HG02938 (cell line): Measurements from ENCODE around the gene PITPNM3.
"Not testable (repeated sequence)": the region's sequence is repeated elsewhere in the genome, so short reads cannot be mapped to it uniquely, and the experiment has no call there.

ENCODE experiments used
- ATAC-seq: cut with Tn5 transposase; IDR thresholded peaks from one replicate; pipeline ENCODE4 v1.9.1; 2021; ENCODE audit warnings: mild to moderate bottlenecking, moderate library complexity; ENCODE audit not compliant: unreplicated experiment

Gene PITPNM3

DNA sequence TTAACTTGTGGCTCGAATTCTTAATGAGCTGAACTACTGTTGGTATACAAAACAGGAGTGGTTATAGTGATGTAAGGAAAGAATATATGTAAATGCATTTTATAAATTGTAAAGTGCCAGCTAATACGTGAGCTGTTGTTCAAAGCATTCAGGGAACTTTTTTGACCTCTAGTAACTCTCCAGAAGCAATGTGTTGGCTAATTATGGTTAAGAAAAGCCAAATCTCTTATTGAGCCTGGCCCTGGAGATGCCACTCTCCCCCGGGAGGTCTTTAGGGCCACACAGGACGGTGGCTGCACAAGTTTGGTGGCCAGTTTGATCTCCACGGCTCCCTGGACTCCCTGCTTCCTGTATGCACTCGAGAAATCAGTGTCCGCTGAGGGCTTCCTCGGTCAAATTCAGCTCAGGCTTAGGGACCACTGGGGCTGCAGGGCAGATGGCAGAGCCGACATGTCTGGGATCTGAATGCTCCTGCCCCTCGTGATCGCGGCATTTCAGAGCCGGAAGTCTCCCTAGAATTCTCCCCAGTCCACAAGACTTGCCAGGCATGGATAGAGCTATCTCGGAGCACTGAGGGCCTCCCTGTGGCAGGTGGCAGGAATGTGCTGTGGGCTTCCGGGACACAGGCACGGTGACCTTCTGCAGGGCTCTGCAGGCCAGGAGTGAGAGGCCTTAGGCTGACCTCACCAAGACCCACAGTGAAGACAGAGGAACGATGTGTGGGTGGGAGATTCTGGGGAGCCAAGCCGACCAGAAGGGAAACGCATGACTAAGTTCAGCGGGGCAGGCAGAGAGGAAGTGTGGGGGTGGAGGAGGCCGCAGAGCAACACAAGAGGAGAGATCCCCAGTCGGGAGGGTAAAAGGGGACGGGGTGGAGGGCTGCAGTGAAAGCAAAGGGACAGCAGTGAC, 18.6 kb upstream of the PITPNM3 start:
- ATAC-seq = no peak

DNA sequence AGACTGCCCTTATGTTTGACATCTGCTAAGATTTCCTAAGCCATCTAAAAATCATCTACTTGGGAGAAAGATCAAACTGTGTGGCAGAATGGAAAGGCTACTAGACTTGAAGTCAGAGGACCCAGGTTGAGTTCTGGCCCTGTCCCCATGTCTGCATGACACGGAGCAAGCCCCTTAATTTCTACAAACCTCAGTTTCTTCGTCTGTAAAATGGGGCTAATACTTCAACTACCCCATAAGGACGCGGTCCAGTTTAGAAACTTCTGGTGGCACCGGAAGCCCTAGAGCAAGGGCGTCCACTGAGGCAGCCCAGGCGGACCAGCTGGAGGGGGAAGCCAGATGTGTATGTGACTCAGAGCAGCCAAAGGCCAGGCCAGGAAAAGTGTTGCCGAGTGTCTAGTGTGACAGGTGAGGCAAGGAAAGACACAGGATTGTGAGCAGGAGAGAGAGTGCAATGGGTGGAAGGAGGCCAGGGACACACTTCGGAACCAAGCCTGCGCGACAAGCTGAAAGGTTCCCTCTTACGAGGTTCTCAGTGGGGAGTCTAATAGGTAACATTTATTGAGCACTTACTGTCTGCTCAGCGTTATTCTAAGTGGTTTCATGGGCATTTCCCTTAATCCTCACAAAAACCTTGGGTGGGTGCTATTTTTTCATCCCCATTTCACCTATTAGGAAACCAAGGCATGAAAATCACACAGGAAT, 17.8 kb upstream of the PITPNM3 start:
- ATAC-seq = no peak

DNA sequence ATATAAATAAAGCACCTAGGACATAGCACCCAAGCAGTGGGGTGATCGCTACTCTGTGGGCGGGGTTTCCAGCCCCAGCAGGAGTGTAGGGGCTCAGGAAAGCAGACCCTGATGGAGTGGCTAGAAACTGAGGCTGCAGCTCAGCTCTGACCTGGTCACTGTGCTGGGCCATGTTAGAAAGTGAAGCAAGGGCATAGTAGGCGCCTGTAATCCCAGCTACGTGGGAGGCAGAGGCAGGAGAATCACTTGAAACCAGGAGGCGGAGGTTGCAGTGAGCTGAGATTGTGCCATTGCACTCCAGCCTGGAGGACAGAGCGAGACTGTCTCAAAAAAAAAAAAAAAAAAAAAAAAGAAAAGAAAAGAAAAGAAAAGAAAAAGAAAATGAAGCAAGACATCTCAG, 17.1 kb upstream of the PITPNM3 start:
- not testable (repeated sequence) for ATAC-seq

DNA sequence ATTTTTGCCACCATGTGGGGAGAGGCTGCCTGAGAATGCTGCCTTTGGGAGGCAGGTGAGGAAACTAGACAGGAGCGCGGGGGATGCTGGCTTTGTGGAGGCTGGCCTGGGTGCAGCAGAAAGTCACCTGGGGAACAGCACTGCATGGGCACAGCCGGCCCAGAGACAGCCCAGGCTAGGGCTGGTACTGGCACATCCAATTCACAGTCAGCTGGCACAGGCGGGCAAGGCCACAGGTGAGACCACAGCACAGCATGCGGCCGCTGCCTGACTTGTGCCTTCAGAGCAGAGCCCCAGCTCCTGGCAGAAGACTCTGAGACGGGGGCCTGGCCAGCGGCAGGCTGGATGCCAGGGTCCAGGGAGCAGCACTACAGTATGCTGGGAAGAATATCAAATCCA, 16.6 kb upstream of the PITPNM3 start:
- ATAC-seq = no peak

DNA sequence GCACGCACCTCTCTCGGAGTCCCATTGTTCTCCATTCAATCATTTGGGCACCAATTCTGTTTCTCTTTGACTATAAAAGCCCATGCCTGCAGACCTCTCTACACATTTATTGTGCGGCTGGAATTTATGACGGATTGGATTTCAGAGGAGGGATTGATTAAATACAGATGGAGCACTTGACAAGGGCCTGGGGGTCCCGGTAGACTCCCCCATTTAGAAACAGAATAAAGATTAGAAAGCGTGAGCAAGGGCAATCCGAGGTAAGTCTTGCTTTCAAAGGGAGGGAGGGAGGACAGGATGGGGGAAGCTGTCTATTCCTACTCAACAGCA, 15.1 kb upstream of the PITPNM3 start:
- no peak for ATAC-seq

DNA sequence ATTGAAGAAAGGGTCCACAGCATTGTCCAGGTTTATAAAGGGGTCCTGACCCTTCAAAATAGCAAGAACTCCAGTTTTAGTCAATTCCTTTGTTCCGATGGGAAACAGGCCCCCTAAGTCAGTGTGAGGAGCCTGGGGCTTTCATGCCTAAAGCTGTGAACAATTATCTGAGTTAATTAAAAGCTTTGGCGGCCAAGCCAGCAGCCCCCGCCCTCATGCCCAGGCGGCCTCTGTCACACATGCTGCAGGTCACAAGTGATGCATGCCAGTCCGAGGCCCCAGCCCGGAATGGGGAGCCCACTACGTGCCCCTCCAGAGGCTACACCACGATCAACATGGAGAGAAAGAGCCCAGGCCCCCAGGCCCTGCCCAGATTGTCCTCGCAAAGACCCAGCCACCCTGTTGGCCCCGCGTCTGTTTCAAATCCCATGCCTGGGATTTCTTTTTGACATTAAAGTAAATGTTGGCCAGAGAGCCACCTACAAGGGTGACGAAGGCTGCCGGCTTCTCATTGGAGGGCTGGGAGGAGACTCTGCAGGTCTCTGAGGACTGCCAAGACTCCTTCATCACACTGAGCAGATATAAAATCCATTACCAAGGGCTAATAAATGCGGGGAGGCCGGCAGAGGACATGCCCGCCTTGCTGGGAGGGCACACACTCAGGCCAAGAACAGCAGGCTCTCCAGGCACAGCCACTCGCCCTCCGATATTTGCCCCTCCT, 14.5 kb upstream of the PITPNM3 start:
- ATAC-seq = no peak

DNA sequence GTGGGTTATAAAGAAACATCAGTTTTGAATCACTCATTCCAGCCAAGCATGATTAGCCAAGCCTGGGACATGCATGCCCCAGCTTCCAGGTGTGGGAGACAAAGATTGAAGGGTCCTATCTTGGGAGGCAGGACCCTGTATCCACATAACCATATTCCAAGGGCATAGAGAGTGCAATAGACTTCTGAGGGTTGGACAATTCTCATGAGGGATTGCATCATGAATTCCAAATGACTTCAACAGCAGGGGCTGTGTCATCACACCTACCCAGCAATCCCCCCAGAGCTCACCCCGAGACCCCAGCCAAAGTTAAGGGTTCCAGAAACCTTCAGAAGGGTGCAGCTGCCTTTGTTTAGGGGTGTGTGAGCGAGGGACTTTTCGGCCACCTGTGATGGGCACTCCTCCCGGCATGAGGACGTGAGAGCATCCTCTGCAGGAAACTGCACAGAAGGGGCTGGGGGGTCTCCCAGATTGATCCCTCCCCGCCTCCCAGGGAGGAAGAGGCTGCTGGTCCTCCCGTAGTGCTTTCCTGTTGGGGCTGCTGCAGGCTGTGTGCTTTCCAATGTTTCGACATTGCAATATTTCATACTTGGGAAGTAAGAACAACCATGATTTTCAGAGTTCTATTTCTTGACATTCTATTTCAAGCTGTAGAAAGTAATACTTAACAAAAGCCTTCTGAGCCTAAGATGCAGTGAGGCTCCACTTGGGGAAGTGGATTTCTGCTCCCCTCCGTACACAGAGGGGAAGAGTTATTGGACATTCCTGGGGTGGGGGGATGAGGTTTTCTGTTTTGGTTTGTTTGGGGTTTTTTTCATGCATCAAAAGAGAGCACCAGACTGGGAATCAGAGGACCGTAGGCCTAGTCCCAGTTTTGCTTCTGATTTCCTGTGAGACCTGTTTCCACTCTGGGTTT, 13.3 kb upstream of the PITPNM3 start:
- ATAC-seq = no peak

DNA sequence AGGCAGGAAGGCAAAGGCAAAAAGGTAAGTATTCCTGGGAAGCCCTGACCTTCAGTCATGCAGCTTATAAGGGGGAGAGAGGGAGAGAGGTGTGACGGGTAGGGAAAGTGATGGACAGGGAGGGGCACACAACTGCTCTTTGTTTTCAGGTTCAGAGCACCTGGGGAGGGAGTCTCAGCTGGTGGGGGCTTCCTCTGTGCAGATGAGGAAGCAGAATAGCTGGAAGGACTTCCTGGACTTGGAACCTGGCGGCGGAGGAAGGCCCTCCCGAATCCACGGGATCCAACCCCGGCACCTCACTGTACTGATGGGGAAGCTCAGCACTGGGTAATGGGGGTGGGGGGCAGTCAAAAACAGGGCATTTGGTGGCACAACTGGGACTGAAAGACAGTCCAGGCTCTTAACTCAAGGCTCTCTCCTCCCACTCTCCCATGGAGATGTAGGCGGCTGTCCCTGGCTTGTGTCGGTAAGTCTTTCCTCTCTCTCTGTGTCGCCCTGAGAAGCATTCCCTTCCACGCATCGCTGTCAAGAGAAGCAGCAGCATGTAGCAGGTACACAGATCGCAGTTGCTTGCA, 11.9 kb upstream of the PITPNM3 start:
- ATAC-seq = no peak

DNA sequence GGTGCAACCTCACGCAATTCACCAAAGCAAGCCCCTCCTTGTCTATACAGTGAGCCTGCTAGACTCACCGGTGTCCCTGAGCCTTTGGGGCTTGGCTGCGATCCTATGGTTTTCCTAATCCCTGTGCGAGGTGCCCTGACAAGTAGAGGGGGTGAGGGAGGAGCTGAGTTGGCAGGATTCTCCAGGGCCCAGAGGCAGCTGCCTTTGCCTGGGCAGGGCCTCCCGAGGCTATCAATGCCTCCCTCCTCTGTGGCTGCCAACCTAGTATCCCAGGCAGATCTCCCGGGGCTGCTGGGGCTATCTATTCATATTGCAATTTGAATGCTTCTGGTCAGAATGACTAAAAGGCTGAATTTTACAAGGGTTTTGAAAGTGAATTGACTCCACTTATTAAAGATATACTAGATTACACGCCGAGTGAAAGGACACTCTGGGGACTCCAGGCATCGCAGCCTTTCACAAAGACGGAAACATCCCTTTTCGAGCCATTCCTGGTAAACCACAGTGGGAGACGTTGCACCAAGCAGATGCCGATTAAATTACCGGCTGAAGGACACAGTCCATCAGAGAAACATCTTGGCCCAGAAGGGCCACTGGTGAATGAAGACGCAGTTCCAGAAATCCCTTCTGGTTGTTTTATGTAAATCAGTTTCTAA, 11.3 kb upstream of the PITPNM3 start:
- no peak for ATAC-seq

DNA sequence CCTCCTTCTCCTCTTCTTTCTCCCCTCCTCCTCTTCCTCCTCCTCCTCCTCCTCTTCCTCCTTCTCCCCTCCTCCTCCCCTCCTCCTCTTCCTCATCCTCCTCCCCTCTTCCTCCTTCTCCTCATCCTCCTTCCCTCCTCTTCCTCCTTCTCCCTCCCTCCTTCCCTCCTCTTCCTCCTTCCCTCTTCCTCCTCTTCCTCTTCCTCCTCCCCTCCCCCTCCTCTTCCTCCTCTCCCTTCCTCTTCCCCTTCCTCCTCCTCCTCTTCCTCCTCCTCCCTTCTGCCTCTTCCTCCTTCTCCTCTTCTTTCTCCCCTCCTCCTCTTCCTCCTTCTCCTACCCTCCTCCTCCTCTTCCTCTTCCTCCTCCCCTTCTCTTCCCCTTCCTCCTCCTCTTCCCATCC, 5.1 kb upstream of the PITPNM3 start:
- no peak for ATAC-seq

DNA sequence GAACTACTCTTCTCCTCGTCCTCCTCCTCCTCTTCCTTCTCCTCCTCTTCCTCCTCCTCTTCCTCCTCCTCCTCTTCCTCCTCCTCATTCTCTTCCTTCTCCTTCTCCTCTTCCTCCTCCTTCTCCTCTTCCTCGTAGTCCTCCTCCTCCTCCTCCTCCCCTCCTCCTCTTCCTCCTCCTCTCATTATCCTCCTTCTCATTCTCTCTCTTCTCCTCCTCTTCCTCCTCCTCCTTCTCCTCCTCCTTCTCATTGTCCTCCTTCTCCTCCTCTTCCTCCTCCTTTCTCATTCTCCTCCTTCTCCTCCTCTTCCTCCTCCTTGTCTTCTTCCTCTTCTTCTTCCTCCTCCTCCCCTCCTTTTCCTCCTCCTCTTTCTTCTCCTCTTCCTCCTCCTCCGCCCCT, 4.1 kb upstream of the PITPNM3 start:
- no peak for ATAC-seq

DNA sequence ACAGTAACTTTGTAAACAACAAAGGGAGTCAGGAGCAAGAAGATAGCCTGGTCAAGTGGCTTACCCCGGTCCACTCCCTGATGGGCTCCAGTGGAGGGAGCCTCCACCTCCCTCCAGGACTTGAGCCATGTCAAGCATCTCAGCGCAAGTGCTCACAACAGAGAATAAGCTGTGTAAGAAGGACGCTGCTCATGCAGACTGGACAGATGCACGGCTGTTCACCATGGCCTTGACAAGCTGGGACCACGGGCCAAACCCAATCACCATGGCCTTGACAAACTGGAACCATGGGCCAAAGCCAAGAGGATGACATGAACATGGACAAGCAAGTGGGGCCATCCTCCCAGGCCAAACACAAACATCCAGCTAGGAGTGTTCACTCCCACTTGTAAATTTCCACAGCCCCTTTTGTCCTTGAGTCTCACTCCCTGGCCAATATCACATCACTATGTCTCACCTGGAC, 3.4 kb upstream of the PITPNM3 start:
- ATAC-seq = no peak

DNA sequence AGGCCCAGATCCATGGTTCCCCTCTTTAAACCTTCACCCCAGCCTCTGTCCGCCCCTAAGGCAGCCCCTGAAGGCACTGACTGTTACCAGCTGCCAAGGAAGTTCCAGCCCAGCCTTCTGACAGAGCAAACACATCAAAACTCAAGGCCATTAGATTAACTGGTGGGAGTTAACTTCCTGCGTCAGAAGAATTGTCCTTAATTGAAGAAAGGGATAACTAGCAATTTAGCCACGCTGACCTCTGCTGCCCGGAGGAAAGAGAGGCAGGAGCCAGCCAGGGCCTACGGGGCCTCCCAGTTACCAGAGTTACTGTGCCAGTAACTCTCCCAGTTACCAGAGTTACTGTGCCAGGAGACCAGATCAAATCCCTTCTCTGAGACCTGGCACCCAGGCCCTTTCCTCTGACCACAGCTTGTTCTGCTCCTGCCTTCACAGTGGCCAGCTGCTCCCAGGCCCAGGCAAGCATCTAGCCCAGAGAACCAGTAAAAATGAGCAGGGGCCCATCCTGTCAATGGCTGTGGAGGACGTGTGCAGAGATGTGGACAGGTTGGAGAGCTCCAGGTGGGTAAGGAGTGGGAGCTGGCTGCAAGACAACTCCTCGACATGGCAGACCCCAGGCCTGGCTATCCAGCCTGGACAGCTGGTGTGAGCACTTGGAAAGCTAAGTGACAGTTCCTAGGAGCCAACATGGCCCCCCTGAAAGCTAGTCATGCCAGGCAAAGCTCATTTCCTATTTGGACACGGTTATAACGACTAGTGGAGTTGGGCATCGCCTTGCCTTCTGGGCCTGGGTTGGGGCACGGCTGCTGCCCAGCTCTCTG, 2.8 kb upstream of the PITPNM3 start:
- no peak for ATAC-seq

DNA sequence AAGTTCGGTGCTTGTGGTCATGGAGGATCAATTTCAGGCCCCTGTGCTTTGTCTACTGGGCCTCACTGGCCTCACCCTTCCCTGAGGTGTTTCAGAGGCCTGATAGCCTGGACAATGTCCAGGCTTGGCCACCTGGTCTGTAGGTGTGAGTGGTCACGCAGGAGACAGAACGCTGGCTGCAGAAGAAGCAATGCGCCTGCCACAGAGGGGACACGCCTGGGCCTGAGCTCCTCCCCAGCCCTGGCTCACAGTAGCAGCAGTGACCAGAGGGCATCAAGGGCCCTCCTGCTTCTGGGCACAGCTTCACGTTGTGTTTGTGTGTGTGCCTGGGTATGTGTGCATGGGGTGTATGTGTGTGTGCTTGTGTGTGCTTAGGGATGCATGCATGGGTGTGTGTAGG, 1.9 kb upstream of the PITPNM3 start:
- ATAC-seq = no peak

DNA sequence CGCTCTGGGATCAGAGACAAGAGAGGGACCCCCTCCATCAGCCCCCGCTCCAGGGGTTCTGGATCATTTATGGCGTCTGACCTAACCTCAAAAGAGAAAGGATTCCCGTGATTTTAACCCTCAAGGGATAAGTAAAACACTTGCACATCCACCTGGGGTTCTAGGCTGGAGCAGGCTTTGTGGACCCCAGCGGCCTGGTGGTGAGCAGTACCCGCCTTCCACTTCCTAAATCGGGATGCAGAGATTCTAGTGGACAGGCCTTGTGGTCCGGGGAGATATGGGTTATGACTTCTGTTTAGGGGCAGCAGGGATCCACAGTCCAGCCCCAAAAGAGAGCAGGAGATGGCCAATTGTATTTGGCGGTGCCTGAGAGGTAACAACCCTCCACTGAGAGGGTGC, 684 bp upstream of the PITPNM3 start:
- ATAC-seq = no peak

DNA sequence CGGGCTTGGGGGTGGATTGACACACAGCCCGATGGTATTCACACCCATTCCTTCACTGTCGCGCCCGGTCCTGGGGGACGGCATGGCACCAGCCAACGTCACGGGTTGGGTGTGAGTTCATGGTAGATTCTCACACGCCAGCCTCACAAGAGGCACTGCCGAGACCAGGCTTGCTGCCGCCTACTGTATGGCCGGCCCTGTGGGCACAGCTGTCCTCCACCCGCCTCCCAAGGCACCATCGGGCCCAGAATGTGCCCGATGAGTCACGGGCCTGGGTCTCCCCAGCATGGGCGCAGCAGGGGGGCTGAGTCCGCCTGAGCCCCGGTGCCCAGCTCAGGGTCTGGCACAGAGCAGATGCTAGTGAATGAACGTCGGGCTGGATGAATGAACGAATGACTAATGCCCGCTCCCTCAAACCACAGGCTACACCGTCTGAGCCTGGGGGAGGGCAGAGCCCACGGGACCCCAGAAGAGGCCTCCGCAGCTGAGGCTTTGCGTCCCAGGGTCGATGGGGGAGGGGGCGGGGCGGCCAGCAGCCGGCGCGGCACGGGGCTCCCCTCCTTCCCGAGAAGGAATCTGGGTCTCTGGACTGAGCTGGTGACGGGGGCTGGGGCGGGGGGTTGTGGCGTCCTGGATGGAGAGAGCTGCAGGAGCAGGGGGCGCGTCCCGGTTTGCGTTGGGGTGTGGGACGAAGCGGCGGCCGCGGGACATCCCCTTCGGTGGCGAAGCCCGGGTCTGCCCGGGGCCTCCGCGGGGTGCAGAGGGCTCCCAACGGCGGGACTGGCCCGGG, 829 bp downstream of the PITPNM3 start:
- no peak for ATAC-seq

DNA sequence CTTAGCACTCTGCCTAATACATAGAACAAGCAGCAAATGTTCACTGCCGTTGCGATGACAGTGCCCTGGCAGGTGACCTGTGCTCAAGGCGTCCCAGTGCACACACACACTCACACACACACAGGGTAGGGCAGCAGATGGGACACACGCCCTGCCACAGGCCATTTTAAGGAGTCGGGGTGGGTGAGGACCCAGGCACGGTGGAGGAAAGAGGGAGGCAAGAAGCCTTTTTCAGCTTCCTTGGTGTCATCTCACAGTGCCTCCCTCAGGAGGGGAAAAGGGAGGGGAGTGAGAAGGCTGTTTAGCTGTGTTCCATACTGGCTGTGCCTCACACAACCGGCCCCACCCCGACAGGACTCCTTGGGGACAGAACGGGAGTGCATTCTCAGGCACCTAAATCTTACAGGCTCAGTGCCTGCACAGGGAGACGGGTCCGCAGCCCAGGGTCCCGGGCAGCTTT, 1.5 kb downstream of the PITPNM3 start:
- ATAC-seq = no peak

DNA sequence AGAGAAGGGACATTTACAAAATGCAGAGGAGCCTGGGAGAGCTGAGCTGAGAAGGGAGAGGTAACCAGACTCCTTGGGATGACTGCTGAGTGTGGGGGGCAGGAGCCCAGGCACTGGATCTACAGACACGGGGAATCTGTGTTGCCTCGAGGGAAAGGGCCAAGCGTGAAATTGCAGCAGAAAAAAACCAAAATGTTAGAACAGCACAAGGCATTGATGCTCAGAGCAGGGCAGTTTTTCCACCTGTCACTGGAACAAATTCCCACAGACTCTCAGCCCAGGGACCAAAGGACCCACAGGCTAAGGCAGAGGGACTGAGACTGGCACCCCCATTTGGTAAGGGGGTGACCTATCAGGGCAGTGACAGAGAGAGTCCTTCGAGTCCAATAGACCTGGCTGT, 2.0 kb downstream of the PITPNM3 start:
- ATAC-seq = no peak
